Measurements from ENCODE around the gene CPED1. TPM values are rescaled to one million over a fixed set of nuclear protein-coding genes. Genes with fewer than 3 reads are reported as not detected.

CPED1 gene
- total RNA-seq, 1 experiment from 2014 or later = 0.13 TPM

DNA sequence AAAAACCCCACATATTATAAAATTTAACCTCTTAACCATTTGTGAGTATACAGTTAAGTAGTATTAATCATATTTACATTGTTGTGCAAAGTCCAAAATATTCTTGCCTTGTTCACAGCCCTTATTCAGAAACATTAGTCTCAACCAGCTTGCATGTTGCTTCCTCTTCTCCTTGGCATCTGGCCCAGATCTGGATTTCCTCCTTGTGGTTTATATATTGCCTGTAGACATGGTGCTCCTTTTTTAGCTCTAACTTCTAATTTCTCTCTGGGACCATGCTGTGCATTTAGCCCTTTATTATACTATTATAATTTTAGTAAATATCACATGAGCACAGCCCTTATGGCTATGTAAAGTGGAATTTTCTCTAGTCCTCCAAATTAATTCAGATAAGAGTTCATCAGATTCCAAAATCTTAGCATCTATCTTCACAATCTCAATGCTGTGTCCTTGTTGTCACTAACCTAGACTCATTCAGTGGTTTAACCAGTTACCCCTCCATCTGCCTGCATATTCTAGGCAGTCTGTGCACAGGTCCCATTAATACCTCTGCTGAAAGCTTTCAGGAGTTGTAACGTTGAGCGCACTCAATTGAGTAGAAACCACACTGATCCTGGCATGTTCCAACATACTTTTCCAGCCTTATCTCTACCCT lies 7.9 kb downstream of the CPED1 start:
- H3K4me3 Mint-ChIP-seq = no peak overlapping the region
- H3K27me3 Mint-ChIP-seq (ENCODE audit: low read depth) = no peaks in the 10 kb centered on the region
- Histone ChIP-seq H4K20me1 (ENCODE audit: control insufficient read depth, insufficient read depth, insufficient read length) (no peaks in the 10 kb centered on the region), H3T11ph (ENCODE audit: low read length) (no peak overlapping the region), H3K4ac (ENCODE audit: low read depth, low read length) (no peak overlapping the region), H3K79me2 (ENCODE audit: insufficient read depth, low read length) (no peaks in the 10 kb centered on the region), H3K9ac (ENCODE audit: extremely low read depth, insufficient read length, low read length) (no peak overlapping the region), H2BK12ac (ENCODE audit: insufficient read length, low read depth, low read length) (no peak overlapping the region), H2BK5ac (ENCODE audit: insufficient read length, low read length) (no peak overlapping the region), H2AFZ (ENCODE audit: low read length) (no peak overlapping the region), H2BK20ac (ENCODE audit: low read depth, low read length, poor library complexity, severe bottlenecking) (no peak overlapping the region), H4K91ac (ENCODE audit: insufficient read length, low read depth, low read length) (no peak overlapping the region), H3K18ac (ENCODE audit: insufficient read length, low read depth, low read length) (no peak overlapping the region), H3K56ac (ENCODE audit: insufficient read length, low read depth, low read length) (no peak overlapping the region), H3K27ac (ENCODE audit: insufficient read length, low read depth, low read length) (no peak overlapping the region), H3K79me1 (ENCODE audit: insufficient read depth, low read depth, low read length, poor library complexity, severe bottlenecking) (no peaks in the 10 kb centered on the region), H2AK5ac (ENCODE audit: insufficient read length, low read length) (no peak overlapping the region), H2BK120ac (ENCODE audit: low read depth, low read length, poor library complexity, severe bottlenecking) (no peak overlapping the region), H3K23me2 (ENCODE audit: insufficient read length, low read depth, low read length, poor library complexity, severe bottlenecking) (no peaks in the 10 kb centered on the region), H3K14ac (ENCODE audit: insufficient read depth, low read length) (no peak overlapping the region), H4K5ac (ENCODE audit: insufficient read length, low read depth, low read length) (no peak overlapping the region), H3K4me1 (ENCODE audit: insufficient read depth, low read length) (no peaks in the 10 kb centered on the region), H3K27me3 (ENCODE audit: insufficient read depth, low read length) (no peaks in the 10 kb centered on the region), H3K9me3 (ENCODE audit: control insufficient read depth, low read depth, low read length) (no peaks in the 10 kb centered on the region), H3K23ac (ENCODE audit: insufficient read length, low read depth, low read length) (no peak overlapping the region), H2BK15ac (ENCODE audit: low read depth, low read length) (no peak overlapping the region), H3K4me2 (ENCODE audit: insufficient read depth, insufficient read length, low read length) (no peak overlapping the region), H4K8ac (replicated peaks; ENCODE audit: insufficient read length, low read depth, low read length) (no peak overlapping the region)
- WGBS (ENCODE audit: extremely low coverage, insufficient read length, low lambda C conversion rate) = no CpG with 5 or more reads among the region's 2 CpGs
- H3K4me1 Mint-ChIP-seq = no peaks in the 10 kb centered on the region
- H3K9me3 Mint-ChIP-seq = no peaks in the 10 kb centered on the region
- DNase-seq = no peak
- TF ChIP-seq, protein P1, sequence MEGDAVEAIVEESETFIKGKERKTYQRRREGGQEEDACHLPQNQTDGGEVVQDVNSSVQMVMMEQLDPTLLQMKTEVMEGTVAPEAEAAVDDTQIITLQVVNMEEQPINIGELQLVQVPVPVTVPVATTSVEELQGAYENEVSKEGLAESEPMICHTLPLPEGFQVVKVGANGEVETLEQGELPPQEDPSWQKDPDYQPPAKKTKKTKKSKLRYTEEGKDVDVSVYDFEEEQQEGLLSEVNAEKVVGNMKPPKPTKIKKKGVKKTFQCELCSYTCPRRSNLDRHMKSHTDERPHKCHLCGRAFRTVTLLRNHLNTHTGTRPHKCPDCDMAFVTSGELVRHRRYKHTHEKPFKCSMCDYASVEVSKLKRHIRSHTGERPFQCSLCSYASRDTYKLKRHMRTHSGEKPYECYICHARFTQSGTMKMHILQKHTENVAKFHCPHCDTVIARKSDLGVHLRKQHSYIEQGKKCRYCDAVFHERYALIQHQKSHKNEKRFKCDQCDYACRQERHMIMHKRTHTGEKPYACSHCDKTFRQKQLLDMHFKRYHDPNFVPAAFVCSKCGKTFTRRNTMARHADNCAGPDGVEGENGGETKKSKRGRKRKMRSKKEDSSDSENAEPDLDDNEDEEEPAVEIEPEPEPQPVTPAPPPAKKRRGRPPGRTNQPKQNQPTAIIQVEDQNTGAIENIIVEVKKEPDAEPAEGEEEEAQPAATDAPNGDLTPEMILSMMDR (conservative IDR thresholded peaks at IDR 0.05) = no peak
- H3K27ac Mint-ChIP-seq = no peak overlapping the region
- H3K36me3 Mint-ChIP-seq (ENCODE audit: insufficient read depth in 1 of 3, low read depth in 3 of 3) = no peaks in the 10 kb centered on the region

Measured in H9 (cell line).